Measurements from ENCODE around the gene BBC3.
A peak's percentile ranks its signal among the peaks of the same experiment; 100 is the strongest.

The BBC3 gene

DNA sequence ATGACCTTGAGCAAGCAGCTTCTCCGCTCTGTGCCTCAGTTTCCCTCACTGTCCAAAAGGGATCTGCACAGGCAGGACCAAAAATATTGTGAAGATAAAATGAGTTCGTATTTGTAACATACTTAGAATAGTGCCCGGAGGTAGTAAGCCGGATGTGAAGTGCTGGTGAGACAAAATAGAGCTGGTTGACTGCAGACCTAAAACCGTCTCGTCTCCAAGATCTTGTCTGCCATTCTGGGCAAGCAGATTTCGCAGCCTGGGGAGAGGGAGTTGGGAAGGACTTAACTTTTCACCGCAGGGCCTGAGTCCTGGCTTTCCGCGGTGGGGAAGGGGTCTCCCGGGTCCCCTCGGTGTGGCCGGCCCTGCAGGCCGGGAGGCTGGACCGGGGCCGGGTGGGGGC lies 8.2 kb upstream of the BBC3 start:
- Histone ChIP-seq H3K36me3 (replicated peaks) (no peaks in the 10 kb centered on the region), H3K4me3 (ENCODE audit: low read depth, low read length) (peak overlapping the region; percentile 33), H3K27ac (no peak overlapping the region), H3K27me3 (replicated peaks) (no peaks in the 10 kb centered on the region)
- in situ Hi-C loops (cut with HindIII; ENCODE audit: low pct_ligation_motif_present, low sequenced_read_pairs): no loop called here
- TF ChIP-seq, protein P1, sequence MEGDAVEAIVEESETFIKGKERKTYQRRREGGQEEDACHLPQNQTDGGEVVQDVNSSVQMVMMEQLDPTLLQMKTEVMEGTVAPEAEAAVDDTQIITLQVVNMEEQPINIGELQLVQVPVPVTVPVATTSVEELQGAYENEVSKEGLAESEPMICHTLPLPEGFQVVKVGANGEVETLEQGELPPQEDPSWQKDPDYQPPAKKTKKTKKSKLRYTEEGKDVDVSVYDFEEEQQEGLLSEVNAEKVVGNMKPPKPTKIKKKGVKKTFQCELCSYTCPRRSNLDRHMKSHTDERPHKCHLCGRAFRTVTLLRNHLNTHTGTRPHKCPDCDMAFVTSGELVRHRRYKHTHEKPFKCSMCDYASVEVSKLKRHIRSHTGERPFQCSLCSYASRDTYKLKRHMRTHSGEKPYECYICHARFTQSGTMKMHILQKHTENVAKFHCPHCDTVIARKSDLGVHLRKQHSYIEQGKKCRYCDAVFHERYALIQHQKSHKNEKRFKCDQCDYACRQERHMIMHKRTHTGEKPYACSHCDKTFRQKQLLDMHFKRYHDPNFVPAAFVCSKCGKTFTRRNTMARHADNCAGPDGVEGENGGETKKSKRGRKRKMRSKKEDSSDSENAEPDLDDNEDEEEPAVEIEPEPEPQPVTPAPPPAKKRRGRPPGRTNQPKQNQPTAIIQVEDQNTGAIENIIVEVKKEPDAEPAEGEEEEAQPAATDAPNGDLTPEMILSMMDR (IDR thresholded peaks at IDR 0.05; ENCODE audit: low read depth, low read length, missing control alignments): no peak
- DNase-seq: no peak

DNA sequence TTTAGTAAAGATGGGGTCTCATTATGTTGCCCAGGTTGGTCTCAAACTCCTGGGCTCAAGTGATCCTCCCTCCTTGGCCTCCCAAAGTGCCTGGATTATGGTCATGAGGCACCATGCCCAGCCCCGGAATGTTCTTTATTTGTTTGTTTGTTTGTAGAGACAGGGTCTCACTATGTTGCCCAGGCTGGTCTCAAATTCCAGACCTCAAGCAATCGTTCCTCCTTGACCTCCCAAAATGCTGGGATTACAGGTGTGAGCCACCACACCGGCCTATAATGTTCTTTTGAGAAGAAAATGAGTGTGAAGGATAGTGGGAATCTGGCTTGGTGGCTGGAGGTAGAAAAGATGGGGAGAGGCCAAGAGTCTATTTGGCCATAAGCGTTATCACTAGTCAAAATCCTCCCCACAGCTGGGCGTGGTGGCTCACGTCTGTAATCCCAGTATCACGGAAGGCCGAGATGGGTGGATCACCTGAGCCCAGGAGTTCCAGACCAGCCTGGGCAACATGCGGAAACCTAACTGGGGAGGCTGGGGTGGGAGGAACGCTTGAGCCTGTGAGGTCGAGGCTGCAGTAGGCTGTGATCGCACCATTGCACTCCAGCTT lies 5.2 kb upstream of the BBC3 start:
- TF ChIP-seq, protein P1 (IDR thresholded peaks at IDR 0.05; ENCODE audit: low read depth, low read length, missing control alignments): no peak
- in situ Hi-C loops (cut with HindIII; ENCODE audit: low pct_ligation_motif_present, low sequenced_read_pairs): no loop called here
- DNase-seq: no peak

DNA sequence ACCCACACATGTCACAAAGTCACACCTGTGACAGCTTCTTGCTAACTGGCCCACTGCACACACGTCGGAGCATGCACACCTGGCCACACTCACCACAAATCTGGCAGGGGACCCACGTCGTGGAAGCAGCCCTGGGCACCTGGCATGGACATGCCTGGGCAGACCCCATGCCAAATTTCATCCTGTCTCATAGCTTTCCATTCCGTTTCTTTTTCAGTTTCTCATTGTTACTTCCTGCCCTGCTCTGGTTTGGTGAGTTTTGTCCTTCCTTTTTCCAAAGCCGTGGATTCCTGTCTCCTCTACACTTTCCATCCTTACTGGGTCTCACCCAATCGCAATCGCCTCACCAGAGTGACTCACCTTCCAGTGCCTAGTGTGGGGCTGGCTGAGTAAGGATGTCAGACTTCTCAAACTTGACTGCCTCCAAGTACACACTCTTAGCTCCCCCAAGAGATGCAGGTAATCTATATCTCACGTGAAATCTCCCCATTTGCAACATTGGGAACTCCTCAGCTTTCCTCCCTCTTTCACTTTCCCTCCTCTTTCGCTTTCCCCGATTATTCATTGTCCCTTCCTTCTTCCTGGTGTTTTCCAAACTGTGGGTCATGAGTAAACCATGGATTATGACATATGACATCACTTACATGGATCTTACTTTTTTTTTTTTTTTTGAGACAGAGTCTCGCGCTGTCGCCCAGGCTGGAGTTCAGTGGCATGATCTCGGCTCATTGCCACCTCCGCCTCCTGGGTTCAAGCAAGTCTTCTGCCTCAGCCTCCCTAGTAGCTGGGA lies 1.6 kb upstream of the BBC3 start:
- H3K4me3 ChIP-seq (ENCODE audit: low read depth, low read length): peak overlapping the region; percentile 41

More for the DNA sequence above, 5.2 kb upstream of the BBC3 start:
- Histone ChIP-seq H3K4me3 (ENCODE audit: low read depth, low read length) (no peak overlapping the region), H3K27ac (no peak overlapping the region), H3K36me3 (replicated peaks) (no peaks in the 10 kb centered on the region), H3K27me3 (replicated peaks) (no peaks in the 10 kb centered on the region)

DNA sequence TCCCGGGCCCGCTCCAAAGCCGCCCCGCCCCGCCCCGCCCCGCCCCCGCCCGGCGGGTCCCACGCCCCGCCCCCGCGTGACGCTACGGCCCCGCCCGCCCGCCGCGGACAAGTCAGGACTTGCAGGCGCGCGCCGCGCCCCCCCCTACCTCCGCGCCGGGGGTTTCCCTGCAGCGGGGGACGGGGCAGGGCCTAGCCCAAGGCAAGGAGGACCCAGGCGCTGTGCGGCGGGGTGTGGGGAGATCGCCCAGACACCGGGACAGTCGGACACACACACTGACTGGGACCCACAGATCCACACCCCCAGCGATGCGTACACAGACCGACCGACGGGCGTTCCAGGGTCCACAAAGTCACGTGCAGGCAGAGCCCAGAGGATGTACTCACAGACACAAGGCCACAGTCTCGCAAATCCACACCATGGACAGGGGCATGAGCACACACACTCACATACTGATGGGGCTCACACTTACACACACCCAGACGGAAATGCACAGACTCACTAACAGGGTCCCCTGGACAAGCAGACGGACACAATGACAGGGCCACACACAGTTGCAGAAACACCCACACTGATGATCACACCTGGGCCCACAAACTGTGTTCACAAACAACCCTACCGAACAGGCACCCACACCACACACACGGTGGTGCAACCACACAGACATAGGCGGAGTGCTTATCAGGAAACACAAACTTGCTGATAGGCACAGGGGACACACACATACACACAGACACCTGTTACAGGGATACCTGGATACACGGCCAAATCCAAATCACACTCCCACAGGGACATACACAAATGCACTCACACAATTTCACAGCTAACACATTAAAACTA lies 436 bp upstream of the BBC3 start:
- no peaks in the 10 kb centered on the region for H3K27me3 ChIP-seq (replicated peaks)
- peak overlapping the region; percentile 54 for H3K4me3 ChIP-seq (ENCODE audit: low read depth, low read length)
- H3K27ac ChIP-seq: peak overlapping the region; percentile 63
- in situ Hi-C loops (cut with HindIII; ENCODE audit: low pct_ligation_motif_present, low sequenced_read_pairs): no loop called here
- TF ChIP-seq, protein P1 (IDR thresholded peaks at IDR 0.05; ENCODE audit: low read depth, low read length, missing control alignments): no peak
- peak; percentile 83 for DNase-seq
- no peaks in the 10 kb centered on the region for H3K36me3 ChIP-seq (replicated peaks)

More for the DNA sequence above, 1.6 kb upstream of the BBC3 start:
- Histone ChIP-seq H3K36me3 (replicated peaks) (no peaks in the 10 kb centered on the region), H3K27me3 (replicated peaks) (no peaks in the 10 kb centered on the region), H3K27ac (peak overlapping the region; percentile 67)
- DNase-seq: peak; percentile 43
- in situ Hi-C loops (cut with HindIII; ENCODE audit: low pct_ligation_motif_present, low sequenced_read_pairs): no loop called here
- TF ChIP-seq, protein P1 (IDR thresholded peaks at IDR 0.05; ENCODE audit: low read depth, low read length, missing control alignments): no peak

DNA sequence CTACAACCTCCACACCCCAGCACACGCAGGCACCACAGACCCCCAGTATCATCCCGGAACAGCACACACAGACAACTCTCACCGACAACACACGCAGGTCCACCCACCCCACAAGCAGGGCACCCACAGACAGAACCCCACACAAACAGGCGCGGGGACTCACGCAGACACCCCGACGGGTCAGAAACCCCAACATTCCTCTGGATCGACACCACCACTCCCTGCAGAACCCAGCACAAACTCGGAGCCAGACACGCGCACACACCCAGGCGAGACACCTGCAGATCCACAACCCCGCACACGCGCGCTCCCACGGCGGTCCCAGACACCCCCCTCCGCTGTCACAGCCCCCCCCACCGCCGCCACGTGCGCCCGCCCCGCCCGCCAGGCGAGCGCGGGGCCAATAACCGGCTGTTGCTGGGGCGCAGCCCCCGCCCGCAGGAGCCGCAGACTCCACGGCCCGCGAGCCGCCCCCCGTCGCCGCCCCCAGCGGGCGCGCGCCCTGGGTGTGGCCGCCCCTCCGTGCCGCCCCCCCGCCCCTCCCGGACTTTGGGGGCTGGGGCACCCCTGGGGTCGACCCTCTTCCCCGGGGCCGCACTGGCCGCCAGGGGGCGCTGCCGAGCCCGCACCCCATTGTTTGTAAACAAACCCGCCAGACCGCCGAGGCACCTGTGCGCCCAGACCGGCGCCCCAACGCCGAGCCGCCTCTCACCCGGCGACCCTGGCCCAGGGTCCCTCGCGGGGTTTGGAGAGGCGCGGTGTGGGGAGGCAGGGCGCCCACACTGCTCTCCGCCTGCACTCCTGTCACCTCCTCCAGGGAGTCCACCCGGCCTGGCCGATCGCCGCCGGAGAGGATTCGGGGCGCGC lies 712 bp downstream of the BBC3 start:
- in situ Hi-C loops (cut with HindIII; ENCODE audit: low pct_ligation_motif_present, low sequenced_read_pairs): no loop called here
- H3K4me3 ChIP-seq (ENCODE audit: low read depth, low read length): peak overlapping the region; percentile 86
- H3K36me3 ChIP-seq (replicated peaks): peaks cover 2% of the 10 kb centered on the region
- peak overlapping the region; percentile 63 for H3K27ac ChIP-seq
- H3K27me3 ChIP-seq (replicated peaks): no peaks in the 10 kb centered on the region
- no peak for DNase-seq
- TF ChIP-seq, protein P1 (IDR thresholded peaks at IDR 0.05; ENCODE audit: low read depth, low read length, missing control alignments): peak; percentile 67

Measured in brain microvascular endothelial cell (primary cell).